HepG2 (cell line): ENCODE data around the gene HHIPL1. TPM values are rescaled to one million over a fixed set of nuclear protein-coding genes. Genes with fewer than 3 reads are reported as not detected.

Source experiments
- ATAC-seq: fragments of 200-7000 bp; cut with Tn5 transposase; 3 replicates; pipeline ENCODE4 v1.9.1; 2020; ENCODE audit warnings: mild to moderate bottlenecking, moderate library complexity
- BruUV-seq: library from RNA; stranded (reverse); fragments of 400-500 nt; replicated peaks from 2 replicates; lab custom pipeline; 2021; lab: Mats Ljungman, UMichigan
- CTCF ChIA-PET: fragments of 300-600 bp; formaldehyde crosslinking; extraction: SDS; loops from one replicate; lab custom pipeline; 2021; ENCODE audit warnings: low total read pairs, inconsistent platforms, low intra/inter-chr PET ratio; lab: Yijun Ruan, JAX
- POLR2A ChIA-PET: fragments of 350-600 bp; sonication (Branson Sonifier 250); formaldehyde crosslinking; loops from one replicate; lab custom pipeline; 2020; ENCODE audit warnings: antibody characterized with exemption, inconsistent platforms; lab: Yijun Ruan, JAX
- DNase-seq: peaks from one replicate; pipeline ENCODE4 v3.0.0-alpha.2; 2015; ENCODE audit warnings: low spot score
- FAIRE-seq: peaks from 3 replicates; lab custom pipeline; 2011; peaks lifted over from hg19 to GRCh38; lab: Jason Lieb, UNC
- H2AFZ ChIP-seq: one replicate; pipeline ENCODE4 v1.6.1; 2011; ENCODE audit warnings: low read length, inconsistent platforms
- H3K27ac ChIP-seq: fragments of 300-600 bp; 3 replicates; pipeline ENCODE4 v1.8.0; 2011; ENCODE audit warnings: mixed run types, mild to moderate bottlenecking, mixed read lengths, low read length, inconsistent platforms; ENCODE audit not compliant: insufficient read depth; ENCODE audit errors: extremely low read length
- H3K27me3 ChIP-seq, 2 experiments: fragments of 200-600 bp in 1 of 2; 2 replicates in 1 of 2; 3 replicates in 1 of 2; pipeline versions ENCODE4 v1.6.0 to v1.8.0; 2011; ENCODE audit warnings: low read length in 2 of 2, mild to moderate bottlenecking in 2 of 2, moderate library complexity in 2 of 2, inconsistent platforms in 1 of 2; ENCODE audit not compliant: insufficient read depth in 2 of 2, control insufficient read depth in 1 of 2
- H3K36me3 ChIP-seq, 2 experiments: fragments of 200-600 bp in 1 of 2; replicated peaks in 1 of 2; 2 replicates in 1 of 2; 3 replicates in 1 of 2; pipeline versions ENCODE4 v1.5.1 to v1.8.0; 2011; ENCODE audit warnings: low read length in 2 of 2, inconsistent platforms in 1 of 2; ENCODE audit not compliant: insufficient read depth in 2 of 2, control insufficient read depth in 1 of 2
- H3K4me1 ChIP-seq: 2 replicates; pipeline ENCODE4 v1.5.1; 2012; ENCODE audit warnings: low read length, inconsistent platforms; ENCODE audit not compliant: insufficient read depth
- H3K4me2 ChIP-seq: 2 replicates; pipeline ENCODE4 v1.6.0; 2011; ENCODE audit warnings: low read depth, low read length, inconsistent platforms
- H3K4me3 ChIP-seq, 3 experiments: fragments of 200-600 bp in 1 of 3; sonication (generic), shearing (Covaris generic) in 1 of 3; replicated peaks in 1 of 3; 2 replicates each; pipeline ENCODE4 v1.5.1; 2011 to 2016; ENCODE audit warnings: low read length in 3 of 3, inconsistent platforms in 2 of 3, low read depth in 2 of 3, mild to moderate bottlenecking in 2 of 3, control low read depth in 1 of 3, mixed read lengths in 1 of 3; ENCODE audit not compliant: insufficient read depth in 1 of 3
- H3K79me2 ChIP-seq: one replicate; pipeline ENCODE4 v1.6.1; 2011; ENCODE audit warnings: low read length, inconsistent platforms; ENCODE audit not compliant: insufficient read depth
- H3K9ac ChIP-seq: 2 replicates; pipeline ENCODE4 v1.6.0; 2011; ENCODE audit warnings: mild to moderate bottlenecking, low read depth, low read length, inconsistent platforms; ENCODE audit not compliant: insufficient read depth
- H3K9me3 ChIP-seq: 2 replicates; pipeline ENCODE4 v1.5.1; 2012; ENCODE audit warnings: mild to moderate bottlenecking, low read length
- H4K20me1 ChIP-seq: 2 replicates; pipeline ENCODE4 v1.6.0; 2011; ENCODE audit warnings: inconsistent platforms, mild to moderate bottlenecking, low read length, moderate library complexity; ENCODE audit not compliant: insufficient read depth
- CC2D1A ChIP-seq: sonication (generic); formaldehyde crosslinking; IDR thresholded peaks from 2 replicates; pipeline ENCODE4 v1.8.1; 2023; ENCODE audit warnings: mild to moderate bottlenecking, missing genetic modification reagents
- CHCHD3 ChIP-seq: sonication (generic); formaldehyde crosslinking; IDR thresholded peaks from 2 replicates; pipeline ENCODE4 v1.8.0; 2022; ENCODE audit warnings: mild to moderate bottlenecking, missing genetic modification reagents, moderate library complexity
- FOXP4 ChIP-seq: sonication (generic); formaldehyde crosslinking; IDR thresholded peaks from 2 replicates; pipeline ENCODE4 v1.4.0; 2020; ENCODE audit warnings: missing genetic modification reagents
- GMEB1 ChIP-seq: sonication (generic); formaldehyde crosslinking; IDR thresholded peaks from 2 replicates; pipeline ENCODE4 v1.5.1; 2020; ENCODE audit warnings: missing genetic modification reagents, mild to moderate bottlenecking, borderline replicate concordance
- HOXD1 ChIP-seq: sonication (generic); formaldehyde crosslinking; IDR thresholded peaks from 2 replicates; pipeline ENCODE4 v1.5.0; 2020; ENCODE audit warnings: missing genetic modification reagents
- NBN ChIP-seq: fragments of 450-650 bp; conservative IDR thresholded peaks from 2 replicates; pipeline ENCODE4 v1.6.1; 2017
- NR2F1 ChIP-seq, 2 experiments: fragments of 450-650 bp in 1 of 2; formaldehyde crosslinking in 1 of 2; IDR thresholded peaks; 2 replicates each; pipeline versions ENCODE4 v1.5.0 to v1.6.1; 2016 to 2020; ENCODE audit warnings: mild to moderate bottlenecking in 1 of 2, missing compliant biosample characterization in 1 of 2, missing genetic modification reagents in 1 of 2, moderate library complexity in 1 of 2
- RORA ChIP-seq: sonication (generic); formaldehyde crosslinking; IDR thresholded peaks from 2 replicates; pipeline ENCODE4 v1.5.0; 2020; ENCODE audit warnings: mild to moderate bottlenecking, missing genetic modification reagents, moderate library complexity
- RXRB ChIP-seq: IDR thresholded peaks from 2 replicates; pipeline ENCODE4 v1.6.1; 2016; ENCODE audit warnings: borderline replicate concordance, missing genetic modification reagents, missing compliant biosample characterization
- SAFB2 ChIP-seq: sonication (generic); formaldehyde crosslinking; IDR thresholded peaks from 2 replicates; pipeline ENCODE4 v1.5.1; 2020; ENCODE audit warnings: missing genetic modification reagents, low read depth, mild to moderate bottlenecking, borderline replicate concordance
- SATB2 ChIP-seq: sonication (generic); formaldehyde crosslinking; IDR thresholded peaks from 2 replicates; pipeline ENCODE4 v1.5.0; 2020; ENCODE audit warnings: missing genetic modification reagents
- TBX3 ChIP-seq: fragments of 450-650 bp; IDR thresholded peaks from 2 replicates; pipeline ENCODE4 v1.6.1; 2017; ENCODE audit warnings: antibody characterized with exemption, mild to moderate bottlenecking, inconsistent platforms, borderline replicate concordance
- ZKSCAN5 ChIP-seq: sonication (generic); formaldehyde crosslinking; IDR thresholded peaks from 2 replicates; pipeline ENCODE4 v1.5.1; 2020; ENCODE audit warnings: mild to moderate bottlenecking, missing genetic modification reagents
- ZNF143 ChIP-seq: sonication (generic); formaldehyde crosslinking; IDR thresholded peaks from 2 replicates; pipeline ENCODE4 v1.4.0; 2020; ENCODE audit warnings: missing genetic modification reagents
- ZNF205 ChIP-seq: IDR thresholded peaks from 2 replicates; pipeline ENCODE4 v1.6.1; 2018; ENCODE audit warnings: missing biosample characterization, missing genetic modification reagents
- ZNF292 ChIP-seq: sonication (generic); formaldehyde crosslinking; IDR thresholded peaks from 2 replicates; pipeline ENCODE4 v1.8.1; 2022; ENCODE audit warnings: mild to moderate bottlenecking, low read depth, missing genetic modification reagents, borderline replicate concordance
- ZNF576 ChIP-seq: sonication (generic); formaldehyde crosslinking; IDR thresholded peaks from 2 replicates; pipeline ENCODE4 v1.4.0; 2020; ENCODE audit warnings: mild to moderate bottlenecking, missing genetic modification reagents
- ZNF691 ChIP-seq: sonication (generic); formaldehyde crosslinking; IDR thresholded peaks from 2 replicates; pipeline ENCODE4 v1.4.0; 2020; ENCODE audit warnings: missing genetic modification reagents, low read depth, mild to moderate bottlenecking, borderline replicate concordance
- ZNF777 ChIP-seq: sonication (generic); formaldehyde crosslinking; IDR thresholded peaks from 2 replicates; pipeline ENCODE4 v1.4.0; 2020; ENCODE audit warnings: missing genetic modification reagents
- WGBS: methylation state at CpG from one replicate; pipeline ENCODE4 v1.1.6; 2017; ENCODE audit warnings: low lambda C conversion rate; 5-methylcytosine and 5-hydroxymethylcytosine counted together
- in situ Hi-C: cut with HindIII; loops from 2 replicates; pipeline ENCODE4 v1.10.0; 2017; ENCODE audit warnings: low pct_unique_long_range_greater_than_20kb; ENCODE audit not compliant: extremely low pct_ligation_motif_present
- intact Hi-C: fragments of 100-400 bp; cut with micrococcal nuclease; formaldehyde crosslinking; loops from one replicate; pipeline ENCODE4 v1.10.0; 2022; ENCODE audit not compliant: unreplicated experiment
- polyA plus RNA-seq, 8 experiments: library from polyadenylated mRNA; depleted of rRNA in 3 of 8; stranded (reverse) in 7 of 8; unstranded in 1 of 8; fragments of >200 nt; fragmentation: Illumina TruSeq in 4 of 8; extraction: Trizol in 4 of 8; gene quantifications; 2 replicates each; pipeline versions ENCODE4 v1.2.1 to v1.2.3, GENCODE V29; 2011 to 2016; ENCODE audit warnings: low read depth in 4 of 8, missing spikeins in 1 of 8, mixed read lengths in 1 of 8; ENCODE audit not compliant: insufficient read depth in 1 of 8
- total RNA-seq, 5 experiments: library from RNA; depleted of rRNA; stranded (reverse); fragments of >200 nt; fragmentation: Illumina TruSeq; extraction: Trizol; gene quantifications; 2 replicates each; pipeline ENCODE4 v1.2.3, GENCODE V29; 2016; ENCODE audit warnings: low read depth in 1 of 5

HHIPL1 gene
- total and polyA plus RNA-seq, 2 of the 13 experiments (the other 11 are each of a cell fraction or from before 2014, with no cell fraction given) = not detected

GRCh38 chr14:99659333-99659741 is 14.4 kb downstream of the HHIPL1 start:
- intact Hi-C loops = no loop called here
- Histone ChIP-seq H3K4me2 (no peak overlapping the region), H3K27ac (no peak overlapping the region), H3K4me1 (peaks cover 28% of the 10 kb centered on the region), H3K9me3 (no peaks in the 10 kb centered on the region), H3K27me3 (peaks cover 7 to 21% of the 10 kb centered on the region in 2 experiments; a peak in 3 of 5 replicates), H3K79me2 (no peaks in the 10 kb centered on the region), H3K4me3 (no peak overlapping the region), H3K9ac (no peak overlapping the region), H4K20me1 (no peaks in the 10 kb centered on the region), H3K36me3 (no peaks in the 10 kb centered on the region)
- in situ Hi-C loops = no loop called here
- no peak for DNase-seq
- no TSS peak for BruUV-seq
- CTCF ChIA-PET = no interaction called here
- POLR2A ChIA-PET = no interaction called here
- no peak for ATAC-seq
- WGBS = 84% methylated on average over 51 of the region's 58 CpGs
- FAIRE-seq = no peak
- TF ChIP-seq ZNF292 (CRISPR knock-in tag) (no peak), NBN (no peak), ZNF143 (no peak), CHCHD3 (CRISPR knock-in tag) (no peak), ZNF691 (CRISPR knock-in tag) (no peak), ZNF777 (CRISPR knock-in tag) (no peak), HOXD1 (CRISPR knock-in tag) (no peak), ZNF576 (CRISPR knock-in tag) (no peak), ZNF205 (no peak), GMEB1 (no peak), NR2F1 (CRISPR knock-in tag; IDR thresholded peaks at IDR 0.05) (no peak), FOXP4 (CRISPR knock-in tag) (no peak), SATB2 (CRISPR knock-in tag) (no peak), RORA (CRISPR knock-in tag) (no peak), CC2D1A (CRISPR knock-in tag) (no peak), SAFB2 (CRISPR knock-in tag) (no peak), TBX3 (no peak), ZKSCAN5 (no peak), RXRB (CRISPR knock-in tag) (no peak)
- TF ChIP-seq, all 625 proteins: peak for 0
- H2AFZ ChIP-seq = no peak overlapping the region
